Adrenal gland (tissue), 12 donors: Measurements from ENCODE around the gene PARP3. TPM values are rescaled to one million over a fixed set of nuclear protein-coding genes. Genes with fewer than 3 reads are reported as not detected.
A peak's percentile ranks its signal among the peaks of the same experiment; 100 is the strongest.

Experiments
- DNase-seq, 7 donors: peaks; one replicate each; pipeline ENCODE4 v3.0.0-alpha.2; 2019 to 2020
- H3K27ac ChIP-seq, 5 donors: fragments of 200-600 bp; sonication (generic) in 4 of 5; 1 replicate in 3 of 5; 2 replicates in 2 of 5; pipeline versions ENCODE4 v1.5.1 to v1.8.0; 2016 to 2020; ENCODE audit warnings: mild to moderate bottlenecking in 1 of 5
- H3K27me3 ChIP-seq: fragments of 200-600 bp; 2 replicates; pipeline ENCODE4 v1.8.0; 2021
- H3K36me3 ChIP-seq, 2 donors: fragments of 200-600 bp; replicated peaks in 1 of 2; 1 replicate in 1 of 2; 2 replicates in 1 of 2; pipeline versions ENCODE4 v1.5.1 to v1.8.0; 2018 to 2022
- H3K4me1 ChIP-seq, 2 donors: fragments of 200-600 bp; replicated peaks in 1 of 2; 1 replicate in 1 of 2; 2 replicates in 1 of 2; pipeline versions ENCODE4 v1.5.1 to v1.8.0; 2018 to 2021
- H3K4me3 ChIP-seq, 4 donors: fragments of 200-600 bp; sonication (generic) in 3 of 4; one replicate each; pipeline ENCODE4 v1.5.1; 2016 to 2018
- H3K9me3 ChIP-seq, 3 donors: fragments of 200-600 bp; sonication (generic) in 1 of 3; replicated peaks in 1 of 3; 1 replicate in 2 of 3; 2 replicates in 1 of 3; pipeline versions ENCODE4 v1.5.1 to v1.8.0; 2016 to 2021
- CTCF ChIP-seq, 6 experiments: fragments of 450-650 bp in 4 of 6; fragments of 200-600 bp in 2 of 6; sonication (generic) in 1 of 6; IDR thresholded peaks; 1 replicate in 5 of 6; 2 replicates in 1 of 6; pipeline versions ENCODE4 v1.5.1 to v1.8.0; 2016 to 2021; ENCODE audit warnings: antibody characterized with exemption in 6 of 6, mild to moderate bottlenecking in 2 of 6, moderate library complexity in 1 of 6
- POLR2A ChIP-seq, 2 donors: fragments of 450-650 bp; IDR thresholded peaks; one replicate each; pipeline ENCODE4 v1.6.1; 2017; ENCODE audit warnings: antibody characterized with exemption in 2 of 2, mild to moderate bottlenecking in 2 of 2, moderate library complexity in 1 of 2
- WGBS, 4 donors: extraction: QIAGEN DNeasy Blood & Tissue Kit in 2 of 4; methylation state at CpG; one replicate each; pipeline versions ENCODE4 v1.1.5 to v1.1.7; 2013 to 2017; 5-methylcytosine and 5-hydroxymethylcytosine counted together
- intact Hi-C, 2 donors: fragments of 100-400 bp; cut with DNase I; formaldehyde crosslinking; loops; one replicate each; pipeline versions ENCODE4 v1.14.1 to v1.15.0; 2022 to 2023
- polyA plus RNA-seq, 3 donors: library from polyadenylated mRNA; stranded (reverse); fragments of 200-250 nt in 2 of 3; fragments of 350-450 nt in 1 of 3; fragmentation: Illumina TruSeq in 1 of 3; extraction: RNeasy Lipid Tissue Mini Kit (QIAGEN cat#74804) in 1 of 3; gene quantifications; one replicate each; pipeline ENCODE4 v1.2.3, GENCODE V29; 2013 to 2014
- total RNA-seq, 9 donors: library from RNA; depleted of rRNA in 4 of 9; stranded (reverse); fragments of >200 nt in 4 of 9; fragments of 120-200 nt in 1 of 9; fragmentation: NEBNext Ultra II Directional in 1 of 9; extraction: Animal tissue kit (Norgen Biotek cat#: 25700) in 1 of 9; gene quantifications; one replicate each; pipeline versions ENCODE4 v1.1.0 to v1.2.4, GENCODE V29; 2013 to 2023
- donor health status: healthy with polysubstance abuse.
- donor health status: Bipolar disorder and iron deficiency.
- donor health status: DM: yes; HTN: yes; CAD: no.
- donor health status: DM: no; HTN: no; CAD: no.
- donor health status: DM: no; HTN: no; CAD: no.
- donor health status: DM: yes; HTN: yes; CAD: no.

Gene PARP3
- total and polyA plus RNA-seq, 12 donors = 7.8 to 94.1 (median 60.4) TPM

- peak overlapping the region in 3 of 4 donors; percentile 33 to 97 (median 45) for H3K4me3 ChIP-seq
- H3K36me3 ChIP-seq = no peaks in the 10 kb centered on the region
- peaks cover 22 to 50% of the 10 kb centered on the region in 2 donors for H3K4me1 ChIP-seq
- DNase-seq = peak in 1 of 7 donors; percentile 26
- H3K27ac ChIP-seq = peak overlapping the region; percentile 54 to 97 (median 83)
- no peaks in the 10 kb centered on the region for H3K9me3 ChIP-seq
- TF ChIP-seq CTCF (IDR thresholded peaks at IDR 0.05) (no peak), POLR2A (IDR thresholded peaks at IDR 0.05) (no peak)
- H3K27me3 ChIP-seq = no peaks in the 10 kb centered on the region
- intact Hi-C loops = no loop called here
- WGBS, 4 donors = 12 to 23% (median 16%) methylated on average over 7 to 11 of the region's 11 CpGs
Measured at GRCh38 chr3:51968170-51968775, 26.1 kb downstream of the PARP3 start.

GRCh38 chr3:51968883-51969678 is 26.9 kb downstream of the PARP3 start:
- no peaks in the 10 kb centered on the region for H3K27me3 ChIP-seq
- TF ChIP-seq CTCF (IDR thresholded peaks at IDR 0.05) (no peak), POLR2A (IDR thresholded peaks at IDR 0.05) (no peak)
- whole genome bisulfite sequencing, 4 donors = 74 to 92% (median 86%) methylated on average over 6 of the region's 6 CpGs
- H3K36me3 ChIP-seq = no peaks in the 10 kb centered on the region
- no peaks in the 10 kb centered on the region for H3K9me3 ChIP-seq
- no peak for DNase-seq
- peaks cover 22 to 52% of the 10 kb centered on the region in 2 donors for H3K4me1 ChIP-seq
- intact Hi-C loops = no loop called here
- H3K4me3 ChIP-seq = no peak overlapping the region
- peak overlapping the region in 1 of 5 donors; percentile 97 for H3K27ac ChIP-seq

GRCh38 chr3:51969841-51970240 is 27.7 kb downstream of the PARP3 start:
- TF ChIP-seq POLR2A (IDR thresholded peaks at IDR 0.05) (no peak), CTCF (IDR thresholded peaks at IDR 0.05) (no peak)
- Histone ChIP-seq H3K27ac (peak overlapping the region in 1 of 5 donors; percentile 16), H3K36me3 (no peaks in the 10 kb centered on the region), H3K9me3 (no peaks in the 10 kb centered on the region), H3K4me3 (no peak overlapping the region), H3K4me1 (peaks cover 30 to 59% of the 10 kb centered on the region in 2 donors), H3K27me3 (no peaks in the 10 kb centered on the region)
- intact Hi-C loops = no loop called here
- no peak for DNase-seq
- WGBS, 4 donors = 69 to 73% methylated on average over 4 of the region's 4 CpGs; no CpG with 5 or more reads in 2 of the 4 donors

GRCh38 chr3:51970606-51971300 is 28.6 kb downstream of the PARP3 start:
- Histone ChIP-seq H3K27me3 (no peaks in the 10 kb centered on the region), H3K27ac (peak overlapping the region in 3 of 5 donors; percentile 30 to 46 (median 35)), H3K4me1 (peaks cover 34 to 63% of the 10 kb centered on the region in 2 donors), H3K4me3 (no peak overlapping the region), H3K36me3 (no peaks in the 10 kb centered on the region), H3K9me3 (no peaks in the 10 kb centered on the region)
- intact Hi-C loops = no loop called here
- TF ChIP-seq POLR2A (IDR thresholded peaks at IDR 0.05) (no peak), CTCF (IDR thresholded peaks at IDR 0.05) (no peak)
- WGBS, 4 donors = 55 to 72% (median 61%) methylated on average over 4 to 6 of the region's 6 CpGs
- DNase-seq = peak in 3 of 7 donors; percentile 52 to 72 (median 59)
